Duodenal mucosa (tissue), 2 donors: Measurements from ENCODE around the gene PROSER1.
"Not testable (repeated sequence)": the region's sequence is repeated elsewhere in the genome, so short reads cannot be mapped to it uniquely, and the experiment has no call there.

Experiments used
- H3K27ac ChIP-seq: one replicate; pipeline ENCODE4 v1.7.0; 2013; ENCODE audit warnings: low read depth, low read length
- H3K27me3 ChIP-seq, 2 donors: one replicate each; pipeline ENCODE4 v1.7.0; 2013; ENCODE audit warnings: low read length in 2 of 2, control low read depth in 1 of 2; ENCODE audit not compliant: insufficient read depth in 2 of 2, control insufficient read depth in 1 of 2
- H3K36me3 ChIP-seq, 2 donors: one replicate each; pipeline ENCODE4 v1.7.0; 2013; ENCODE audit warnings: low read length in 2 of 2, control low read depth in 1 of 2; ENCODE audit not compliant: insufficient read depth in 2 of 2, control insufficient read depth in 1 of 2
- H3K4me1 ChIP-seq, 2 donors: one replicate each; pipeline ENCODE4 v1.7.0; 2013; ENCODE audit warnings: low read length in 2 of 2, control low read depth in 1 of 2; ENCODE audit not compliant: insufficient read depth in 2 of 2, control insufficient read depth in 1 of 2
- H3K4me3 ChIP-seq, 2 donors: one replicate each; pipeline ENCODE4 v1.7.0; 2013; ENCODE audit warnings: low read length in 2 of 2, low read depth in 1 of 2
- H3K9ac ChIP-seq, 2 donors: one replicate each; pipeline ENCODE4 v1.7.0; 2013; ENCODE audit warnings: low read length in 2 of 2, low read depth in 1 of 2
- H3K9me3 ChIP-seq, 2 donors: one replicate each; pipeline ENCODE4 v1.7.0; 2013; ENCODE audit warnings: low read length in 2 of 2, control low read depth in 1 of 2; ENCODE audit not compliant: control insufficient read depth in 1 of 2

PROSER1 gene

DNA sequence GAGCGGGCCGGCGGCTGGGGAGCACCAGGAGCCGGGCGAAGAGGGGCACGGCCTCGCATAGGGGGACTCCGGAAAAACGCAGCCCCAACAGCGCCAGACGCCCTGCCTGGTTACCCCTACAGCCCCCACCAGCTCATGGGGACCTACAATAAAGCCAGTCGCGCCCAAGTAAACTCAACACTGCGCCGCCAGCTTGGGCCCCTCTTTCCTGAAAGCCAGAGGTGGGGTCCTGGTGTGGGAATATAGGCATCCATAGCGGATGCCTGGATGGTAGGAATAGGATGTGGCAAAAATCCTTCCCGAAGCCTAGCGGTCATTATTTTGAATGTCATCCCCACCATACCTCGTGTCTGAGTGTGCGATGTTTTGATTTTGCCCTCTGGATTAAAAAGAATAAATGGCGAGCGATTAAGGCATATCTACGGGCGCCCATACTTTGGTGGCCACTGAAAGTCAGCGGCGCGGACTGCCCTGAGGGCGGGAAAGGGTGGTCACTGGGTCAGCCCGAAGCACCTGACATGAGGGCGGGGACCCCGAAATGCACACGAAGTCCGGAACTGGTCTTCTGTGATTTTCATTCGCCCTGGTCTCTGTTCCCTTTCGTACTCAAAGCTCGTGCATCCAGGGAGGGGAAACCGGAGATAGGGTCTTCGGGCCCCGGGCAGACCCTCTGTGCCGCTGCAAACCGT, at the start of gene PROSER1, which contains the start of gene NHLRC3:
TSS of gene PROSER1 (minus strand) at position 210 of the 689 bp plus-strand sequence. CDS start 847 bp downstream, outside the sequence.
TSS of gene NHLRC3 (plus strand) at position 577 of the 689 bp plus-strand sequence. CDS start 184 bp downstream, outside the sequence.
- Histone ChIP-seq H3K36me3 (no peaks in the 10 kb centered on the region), H3K9ac (peak within 1 kb of the TSS; percentile 67 to 84), H3K9me3 (no peaks in the 10 kb centered on the region), H3K4me3 (peak within 1 kb of the TSS; percentile 100), H3K4me1 (peaks cover 20 to 21% of the 10 kb centered on the region in 2 donors), H3K27ac (peak within 1 kb of the TSS; percentile 72), H3K27me3 (no peaks in the 10 kb centered on the region)

DNA sequence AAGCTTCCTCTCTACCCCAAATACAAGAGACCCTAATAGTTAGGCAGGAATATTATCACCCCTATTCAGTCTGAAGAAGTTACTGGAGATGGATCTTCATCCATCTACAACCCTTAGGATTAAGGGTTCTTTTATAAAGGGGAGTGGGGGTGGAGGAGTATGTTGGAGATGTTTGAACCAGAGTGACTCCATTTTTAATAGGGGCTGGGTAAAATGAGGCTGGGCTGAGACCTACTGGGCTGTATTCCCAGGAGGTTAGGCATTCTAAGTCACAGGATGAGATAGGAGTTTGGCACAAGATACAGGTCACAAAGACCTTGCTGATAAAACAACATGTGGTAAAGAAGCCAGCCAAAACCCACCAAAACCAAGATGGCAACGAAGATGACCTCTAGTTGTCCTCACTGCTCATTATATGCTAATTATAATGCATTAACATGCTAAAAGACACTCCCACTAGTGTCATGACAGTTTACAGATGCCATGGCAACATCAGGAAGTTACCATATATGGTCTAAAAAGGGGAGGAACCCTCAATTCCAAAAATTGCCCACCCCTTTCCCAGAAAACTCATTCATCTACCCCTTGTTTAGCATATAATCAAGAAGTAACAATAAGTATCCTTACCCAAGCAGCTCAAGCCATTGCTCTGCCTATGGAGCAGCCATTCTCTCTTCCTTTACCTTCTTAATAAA, 48.5 kb upstream of the PROSER1 start:
- not testable (repeated sequence) for H3K9ac ChIP-seq, H3K9me3 ChIP-seq, H3K36me3 ChIP-seq, H3K27me3 ChIP-seq, H3K4me1 ChIP-seq, H3K4me3 ChIP-seq, H3K27ac ChIP-seq

DNA sequence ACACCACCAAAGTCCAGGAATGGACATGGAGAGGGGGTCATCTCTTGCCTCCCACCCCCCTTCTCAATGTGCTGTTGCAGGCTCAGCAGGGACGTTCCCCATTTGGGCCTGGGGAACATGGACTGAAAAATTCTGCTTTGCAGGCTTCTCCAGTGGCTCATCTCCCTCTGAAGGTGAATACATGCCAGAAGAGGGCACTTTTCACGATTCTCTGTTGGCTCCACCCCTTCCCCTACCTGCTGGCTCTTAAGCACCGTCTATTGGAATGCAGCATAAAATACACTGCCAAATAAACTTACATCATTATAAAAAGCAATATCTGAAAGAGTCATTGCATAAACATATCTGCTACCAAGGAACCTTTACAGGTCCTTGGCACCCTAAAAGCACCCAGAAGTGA, 36.1 kb upstream of the PROSER1 start:
- Histone ChIP-seq H3K4me1 (no peaks in the 10 kb centered on the region), H3K27ac (no peak overlapping the region), H3K9me3 (no peaks in the 10 kb centered on the region), H3K9ac (no peak overlapping the region), H3K4me3 (no peak overlapping the region), H3K27me3 (peaks cover 0 to 10% of the 10 kb centered on the region in 2 donors), H3K36me3 (no peaks in the 10 kb centered on the region)

DNA sequence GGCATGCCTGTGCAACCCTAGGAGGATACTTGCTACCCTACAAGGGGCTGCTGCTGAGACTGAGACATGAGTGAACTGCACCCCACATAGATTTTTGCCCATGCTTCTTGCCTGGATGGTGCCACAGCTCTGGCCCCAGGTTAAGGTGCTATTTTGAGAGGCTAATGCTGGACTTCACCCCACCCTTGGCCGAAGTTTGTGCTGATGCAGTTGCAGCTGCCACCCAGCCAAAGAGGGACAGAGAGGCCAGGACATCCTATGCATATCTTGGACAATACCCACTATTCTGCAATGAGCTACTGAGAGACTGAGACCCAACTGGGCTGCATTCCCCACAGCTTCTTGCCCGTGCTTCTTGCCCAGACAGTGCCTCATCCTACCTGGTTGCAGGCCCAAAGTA, 35.0 kb upstream of the PROSER1 start:
- no peak overlapping the region for H3K4me3 ChIP-seq
- H3K9ac ChIP-seq: no peak overlapping the region
- H3K27ac ChIP-seq: no peak overlapping the region
- H3K4me1 ChIP-seq: no peaks in the 10 kb centered on the region
- H3K36me3 ChIP-seq: no peaks in the 10 kb centered on the region
- peaks cover 0 to 10% of the 10 kb centered on the region in 2 donors for H3K27me3 ChIP-seq
- H3K9me3 ChIP-seq: no peaks in the 10 kb centered on the region

DNA sequence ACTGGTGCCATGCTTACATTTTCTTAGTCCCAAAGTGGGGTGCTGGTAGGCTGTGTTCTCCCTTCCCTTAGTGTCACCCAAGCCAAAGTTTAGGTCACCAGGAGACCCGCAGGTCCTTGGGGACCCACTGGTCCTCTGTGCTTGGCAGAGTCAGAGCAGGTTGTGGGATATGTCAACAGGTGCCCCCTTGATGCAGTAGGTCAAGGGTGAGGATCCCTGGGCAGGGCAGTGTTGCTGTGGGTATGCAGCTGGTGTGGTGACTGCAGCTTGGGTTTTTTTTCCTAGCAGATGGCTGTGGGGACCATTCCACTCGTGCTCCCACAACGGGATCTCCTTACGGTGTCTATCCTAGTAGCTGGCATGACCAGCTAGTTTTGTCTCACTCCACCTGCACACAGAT, 24.1 kb upstream of the PROSER1 start:
- no peak overlapping the region for H3K4me3 ChIP-seq
- no peaks in the 10 kb centered on the region for H3K4me1 ChIP-seq
- no peak overlapping the region for H3K27ac ChIP-seq
- no peaks in the 10 kb centered on the region for H3K36me3 ChIP-seq
- no peaks in the 10 kb centered on the region for H3K9me3 ChIP-seq
- no peaks in the 10 kb centered on the region for H3K27me3 ChIP-seq
- H3K9ac ChIP-seq: no peak overlapping the region

DNA sequence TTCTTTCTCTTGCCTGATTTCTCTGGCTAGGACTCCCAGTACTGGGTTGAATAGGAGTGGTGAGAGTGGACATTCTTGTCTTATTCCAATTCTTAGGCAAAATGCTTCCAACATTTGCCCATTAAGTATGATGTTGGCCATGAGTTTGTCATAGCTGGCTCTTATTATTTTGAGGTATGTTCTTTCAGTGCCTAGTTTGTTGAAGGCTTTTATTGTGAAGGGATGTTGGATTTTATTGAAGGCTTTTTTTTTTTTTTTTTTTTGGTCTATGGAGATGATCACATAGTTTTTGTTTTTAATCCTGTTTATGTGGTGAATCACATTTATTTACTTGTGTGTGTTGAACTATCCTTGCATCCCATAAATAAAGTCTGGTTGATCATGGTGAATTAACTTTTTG, 20.2 kb upstream of the PROSER1 start:
- Histone ChIP-seq H3K9me3 (no peaks in the 10 kb centered on the region), H3K36me3 (peaks cover 0 to 5% of the 10 kb centered on the region in 2 donors), H3K4me1 (no peaks in the 10 kb centered on the region), H3K4me3 (no peak overlapping the region), H3K27me3 (no peaks in the 10 kb centered on the region), H3K27ac (no peak overlapping the region), H3K9ac (no peak overlapping the region)

DNA sequence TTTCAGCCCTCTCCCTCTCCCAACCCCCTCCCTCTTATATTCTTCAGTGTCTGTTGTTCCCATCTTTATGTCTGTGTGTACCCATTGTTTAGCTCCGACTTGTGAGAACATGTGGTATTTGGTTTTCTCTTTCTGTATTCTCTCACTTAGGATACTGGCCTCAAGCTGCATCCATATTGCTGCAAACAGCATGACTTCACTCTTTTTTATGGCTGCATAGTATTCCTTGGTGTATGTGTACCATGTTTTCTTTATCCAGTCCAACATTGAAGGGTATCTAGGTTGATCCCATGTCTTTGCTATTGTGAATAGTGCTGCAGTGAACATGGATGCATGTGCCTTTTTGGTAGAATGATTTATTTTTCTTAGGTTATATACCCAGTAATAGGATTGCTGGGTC, 18.1 kb upstream of the PROSER1 start:
- peaks cover 0 to 5% of the 10 kb centered on the region in 2 donors for H3K36me3 ChIP-seq
- H3K9me3 ChIP-seq: no peaks in the 10 kb centered on the region
- no peak overlapping the region for H3K9ac ChIP-seq
- H3K4me1 ChIP-seq: no peaks in the 10 kb centered on the region
- H3K4me3 ChIP-seq: no peak overlapping the region
- H3K27me3 ChIP-seq: no peaks in the 10 kb centered on the region
- H3K27ac ChIP-seq: no peak overlapping the region

DNA sequence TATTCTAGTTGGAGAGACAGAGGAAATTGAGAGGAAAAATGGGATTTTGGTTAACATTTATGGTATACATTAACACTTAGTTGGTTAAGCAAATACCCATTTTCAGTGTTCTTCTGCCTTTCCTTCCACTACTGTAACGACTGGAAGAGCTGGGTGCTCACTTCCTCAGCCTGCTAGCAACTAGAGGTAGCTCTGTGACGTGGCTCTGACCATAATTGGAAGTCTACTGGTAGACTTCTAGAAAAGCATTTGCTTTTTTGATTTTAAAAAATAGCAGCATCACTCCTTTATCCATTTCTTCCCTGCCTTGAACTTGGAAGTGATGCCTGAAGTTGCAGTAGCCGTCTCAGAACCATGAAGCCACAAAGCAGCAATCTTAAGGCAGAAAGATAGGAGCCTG, 16.2 kb upstream of the PROSER1 start:
- Histone ChIP-seq H3K27ac (no peak overlapping the region), H3K27me3 (no peaks in the 10 kb centered on the region), H3K9ac (no peak overlapping the region), H3K4me3 (no peak overlapping the region), H3K4me1 (no peaks in the 10 kb centered on the region), H3K9me3 (no peaks in the 10 kb centered on the region), H3K36me3 (peaks cover 0 to 5% of the 10 kb centered on the region in 2 donors)

DNA sequence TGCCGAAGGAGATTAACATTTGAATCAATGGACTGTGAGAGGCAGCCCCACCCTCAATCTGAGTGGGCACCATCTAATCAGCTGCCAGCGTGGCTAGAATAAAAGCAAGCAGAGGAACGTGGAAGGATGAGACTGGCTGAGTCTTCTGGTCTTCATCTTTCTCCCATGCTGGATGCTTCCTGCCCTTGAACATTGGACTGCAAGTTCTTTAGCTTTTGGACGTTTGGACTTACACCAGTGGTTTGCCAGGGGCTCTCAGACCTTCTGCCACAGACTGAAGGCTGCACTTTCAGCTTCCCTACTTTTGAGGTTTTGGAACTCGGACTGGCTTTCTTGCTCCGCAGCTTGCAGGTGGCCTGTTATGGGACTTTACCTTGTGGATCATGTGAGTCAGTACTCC, 15.1 kb upstream of the PROSER1 start:
- no peaks in the 10 kb centered on the region for H3K9me3 ChIP-seq
- no peaks in the 10 kb centered on the region for H3K27me3 ChIP-seq
- peaks cover 0 to 9% of the 10 kb centered on the region in 2 donors for H3K36me3 ChIP-seq
- H3K4me3 ChIP-seq: no peak overlapping the region
- H3K27ac ChIP-seq: no peak overlapping the region
- H3K4me1 ChIP-seq: no peaks in the 10 kb centered on the region
- no peak overlapping the region for H3K9ac ChIP-seq

DNA sequence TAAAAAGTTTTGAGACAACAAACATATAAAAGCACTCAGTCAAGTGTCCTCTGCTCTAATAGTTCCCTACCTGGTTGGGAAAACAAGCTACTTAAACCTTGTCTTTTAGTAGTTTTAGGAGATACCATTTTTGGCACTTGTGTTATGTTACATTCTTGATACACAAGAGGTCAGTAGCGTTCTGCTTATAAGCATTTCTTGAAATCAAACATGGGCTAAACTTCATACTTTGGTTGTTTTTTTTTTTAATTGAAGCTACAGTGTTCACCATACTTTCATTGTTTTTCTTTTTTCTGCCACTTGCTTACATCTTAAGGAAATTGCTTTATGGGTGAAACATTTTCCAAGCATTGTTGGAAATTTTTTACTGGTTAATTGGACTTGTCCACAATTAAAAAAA, 13.3 kb upstream of the PROSER1 start:
- no peaks in the 10 kb centered on the region for H3K4me1 ChIP-seq
- H3K36me3 ChIP-seq: peaks cover 0 to 9% of the 10 kb centered on the region in 2 donors
- no peak overlapping the region for H3K4me3 ChIP-seq
- H3K27me3 ChIP-seq: no peaks in the 10 kb centered on the region
- H3K27ac ChIP-seq: no peak overlapping the region
- H3K9me3 ChIP-seq: no peaks in the 10 kb centered on the region
- no peak overlapping the region for H3K9ac ChIP-seq
